Gastroesophageal sphincter (tissue), 3 donors: ENCODE measurements around the gene CTSZ.

Experiments
- POLR2A ChIP-seq, 2 donors: fragments of 450-650 bp; IDR thresholded peaks; one replicate each; pipeline ENCODE4 v1.6.1; 2017; ENCODE audit warnings: antibody characterized with exemption in 2 of 2, mild to moderate bottlenecking in 2 of 2, moderate library complexity in 1 of 2
- TF ChIP-seq, protein P1 (sequence below), 4 experiments: fragments of 200-600 bp in 2 of 4; fragments of 450-650 bp in 2 of 4; sonication (generic) in 1 of 4; IDR thresholded peaks; one replicate each; pipeline ENCODE4 v1.5.1; 2017 to 2019; ENCODE audit warnings: antibody characterized with exemption in 4 of 4, mild to moderate bottlenecking in 2 of 4, moderate library complexity in 2 of 4

DNA sequence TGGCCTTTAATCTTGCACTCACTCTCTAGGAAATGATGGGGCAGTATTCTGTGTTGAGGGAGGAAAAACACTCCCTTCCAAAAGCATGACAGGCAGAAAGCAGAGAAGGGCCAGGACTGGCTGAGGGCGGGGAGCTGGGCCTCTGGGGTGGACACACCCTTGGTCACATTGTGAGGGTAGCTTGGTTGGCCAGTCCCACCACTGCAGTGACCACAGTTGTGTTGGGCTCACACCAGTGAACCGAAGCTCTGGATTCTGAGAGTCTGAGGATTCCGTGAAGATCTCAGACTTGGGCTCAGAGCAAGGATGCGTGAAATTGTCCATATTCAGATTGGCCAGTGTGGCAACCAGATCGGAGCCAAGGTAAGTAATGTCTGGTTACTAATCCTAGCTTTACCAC lies 12.2 kb upstream of the CTSZ start, which contains the start of gene TUBB1:
- TF ChIP-seq, protein P1, sequence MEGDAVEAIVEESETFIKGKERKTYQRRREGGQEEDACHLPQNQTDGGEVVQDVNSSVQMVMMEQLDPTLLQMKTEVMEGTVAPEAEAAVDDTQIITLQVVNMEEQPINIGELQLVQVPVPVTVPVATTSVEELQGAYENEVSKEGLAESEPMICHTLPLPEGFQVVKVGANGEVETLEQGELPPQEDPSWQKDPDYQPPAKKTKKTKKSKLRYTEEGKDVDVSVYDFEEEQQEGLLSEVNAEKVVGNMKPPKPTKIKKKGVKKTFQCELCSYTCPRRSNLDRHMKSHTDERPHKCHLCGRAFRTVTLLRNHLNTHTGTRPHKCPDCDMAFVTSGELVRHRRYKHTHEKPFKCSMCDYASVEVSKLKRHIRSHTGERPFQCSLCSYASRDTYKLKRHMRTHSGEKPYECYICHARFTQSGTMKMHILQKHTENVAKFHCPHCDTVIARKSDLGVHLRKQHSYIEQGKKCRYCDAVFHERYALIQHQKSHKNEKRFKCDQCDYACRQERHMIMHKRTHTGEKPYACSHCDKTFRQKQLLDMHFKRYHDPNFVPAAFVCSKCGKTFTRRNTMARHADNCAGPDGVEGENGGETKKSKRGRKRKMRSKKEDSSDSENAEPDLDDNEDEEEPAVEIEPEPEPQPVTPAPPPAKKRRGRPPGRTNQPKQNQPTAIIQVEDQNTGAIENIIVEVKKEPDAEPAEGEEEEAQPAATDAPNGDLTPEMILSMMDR (IDR thresholded peaks at IDR 0.05), result no peak
- TF ChIP-seq POLR2A (IDR thresholded peaks at IDR 0.05), result no peak
